HCT116 (cell line): ENCODE measurements around the gene SLC22A7. TPM values are rescaled to one million over a fixed set of nuclear protein-coding genes. Genes with fewer than 3 reads are reported as not detected.

Source experiments
- ATAC-seq: fragments of 200-7000 bp; cut with Tn5 transposase; 2 replicates; pipeline ENCODE4 v1.9.1; 2020; ENCODE audit warnings: mild to moderate bottlenecking, moderate library complexity
- BruUV-seq: library from RNA; stranded (reverse); fragments of 400-500 nt; replicated peaks from 2 replicates; lab custom pipeline; 2021; lab: Mats Ljungman, UMichigan
- CTCF ChIA-PET: fragments of 300-600 bp; sonication (Branson Sonifier 250); formaldehyde crosslinking; loops from one replicate; lab custom pipeline; 2021; ENCODE audit warnings: antibody characterized with exemption; lab: Charles Lee
- POLR2A ChIA-PET: fragments of 300-600, 350-600 bp; sonication (Branson Sonifier 250); formaldehyde crosslinking; loops from one replicate; lab custom pipeline; 2021; ENCODE audit warnings: antibody characterized with exemption; lab: Charles Lee
- RAD21 ChIA-PET, 2 experiments: fragments of 300-600 bp; sonication (Branson Sonifier 250); formaldehyde crosslinking; loops; one replicate each; lab custom pipeline; 2023; ENCODE audit warnings: low total read pairs in 2 of 2; ENCODE audit not compliant: uncharacterized antibody in 2 of 2, unreplicated experiment in 2 of 2, low non-redundant PET in 1 of 2; lab: Charles Lee
- DNase-seq: peaks from one replicate; pipeline ENCODE4 v3.0.0-alpha.2; 2010; ENCODE audit warnings: low read depth, low spot score
- H2AFZ ChIP-seq: fragments of 200-600 bp; shearing (Covaris generic), sonication (generic); 2 replicates; pipeline ENCODE4 v1.6.1; 2017; ENCODE audit warnings: low read depth, mixed run types, mixed read lengths, antibody characterized with exemption, low read length; ENCODE audit not compliant: poor library complexity, severe bottlenecking
- H3K27ac ChIP-seq: 2 replicates; pipeline ENCODE4 v1.5.1; 2012; ENCODE audit warnings: low read depth, low read length
- H3K27me3 ChIP-seq: fragments of 200-600 bp; sonication (generic); 2 replicates; pipeline ENCODE4 v1.6.1; 2016; ENCODE audit warnings: mixed run types, low read length, mixed read lengths; ENCODE audit not compliant: insufficient read depth
- H3K36me3 ChIP-seq, 2 experiments: fragments of 200-500 bp in 1 of 2; fragments of 200-600 bp in 1 of 2; sonication (Bioruptor generic) in 1 of 2; sonication (generic) in 1 of 2; 2 replicates each; pipeline versions ENCODE4 v1.5.1 to v1.6.1; 2014 to 2016; ENCODE audit warnings: low read length in 2 of 2, inconsistent platforms in 1 of 2, mixed read lengths in 1 of 2, mixed run types in 1 of 2; ENCODE audit not compliant: insufficient read depth in 2 of 2, control insufficient read depth in 1 of 2
- H3K4me1 ChIP-seq, 2 experiments: fragments of 200-600 bp in 1 of 2; sonication (generic) in 1 of 2; 2 replicates each; pipeline versions ENCODE4 v1.5.1 to v1.6.1; 2012 to 2017; ENCODE audit warnings: low read length in 2 of 2, inconsistent platforms in 1 of 2, mild to moderate bottlenecking in 1 of 2, mixed read lengths in 1 of 2, mixed run types in 1 of 2, moderate library complexity in 1 of 2; ENCODE audit not compliant: insufficient read depth in 2 of 2, control insufficient read depth in 1 of 2
- H3K4me2 ChIP-seq: fragments of 200-600 bp; sonication (generic); 2 replicates; pipeline ENCODE4 v1.6.1; 2017; ENCODE audit warnings: mixed run types, low read length, mixed read lengths
- H3K4me3 ChIP-seq, 2 experiments: fragments of 200-600 bp in 1 of 2; sonication (generic) in 1 of 2; replicated peaks in 1 of 2; 2 replicates each; pipeline ENCODE4 v1.5.1; 2011 to 2016; ENCODE audit warnings: low read length in 2 of 2, control low read depth in 1 of 2, low read depth in 1 of 2, mild to moderate bottlenecking in 1 of 2, mixed read lengths in 1 of 2, mixed run types in 1 of 2
- H3K79me2 ChIP-seq: fragments of 200-600 bp; sonication (generic); 2 replicates; pipeline ENCODE4 v1.6.1; 2017; ENCODE audit warnings: mild to moderate bottlenecking, mixed run types, low read length, moderate library complexity, mixed read lengths; ENCODE audit not compliant: insufficient read depth
- H3K9ac ChIP-seq: fragments of 200-600 bp; sonication (generic); 2 replicates; pipeline ENCODE4 v1.6.1; 2016; ENCODE audit warnings: low read length, mixed read lengths
- H3K9me2 ChIP-seq: fragments of 200-600 bp; sonication (generic), shearing (Covaris generic); 2 replicates; pipeline ENCODE4 v1.6.1; 2017; ENCODE audit warnings: mixed run types, mild to moderate bottlenecking, moderate library complexity; ENCODE audit not compliant: insufficient read depth
- H3K9me3 ChIP-seq, 2 experiments: fragments of 200-500 bp in 1 of 2; fragments of 200-600 bp in 1 of 2; sonication (Bioruptor generic) in 1 of 2; sonication (generic) in 1 of 2; 2 replicates each; pipeline ENCODE4 v1.6.1; 2014 to 2017; ENCODE audit warnings: low read length in 2 of 2, mixed read lengths in 2 of 2, inconsistent platforms in 1 of 2, low read depth in 1 of 2, mild to moderate bottlenecking in 1 of 2, mixed run types in 1 of 2, moderate library complexity in 1 of 2; ENCODE audit not compliant: control insufficient read depth in 1 of 2, insufficient read depth in 1 of 2
- H4K20me1 ChIP-seq: fragments of 200-600 bp; sonication (generic), shearing (Covaris generic); 2 replicates; pipeline ENCODE4 v1.6.1; 2017; ENCODE audit warnings: mixed run types, mild to moderate bottlenecking, moderate library complexity; ENCODE audit not compliant: insufficient read depth
- CBX3 ChIP-seq: IDR thresholded peaks from 2 replicates; pipeline ENCODE4 v1.6.1; 2012; ENCODE audit warnings: low read depth
- CEBPB ChIP-seq: IDR thresholded peaks from 2 replicates; pipeline ENCODE4 v1.6.1; 2012; ENCODE audit warnings: low read depth
- CTCF ChIP-seq, 3 experiments: fragments of 200-600 bp in 1 of 3; sonication (generic) in 1 of 3; IDR thresholded peaks in 2 of 3; conservative IDR thresholded peaks in 1 of 3; 2 replicates each; pipeline ENCODE4 v1.5.1; 2012 to 2017; ENCODE audit warnings: low read depth in 2 of 3, low read length in 2 of 3, antibody characterized with exemption in 1 of 3, borderline replicate concordance in 1 of 3, control low read depth in 1 of 3, mild to moderate bottlenecking in 1 of 3, mixed read lengths in 1 of 3, mixed run types in 1 of 3, moderate library complexity in 1 of 3; ENCODE audit not compliant: insufficient read depth in 1 of 3
- ELF1 ChIP-seq: IDR thresholded peaks from 2 replicates; pipeline ENCODE4 v1.6.1; 2012; ENCODE audit warnings: low read depth, borderline replicate concordance
- EZH2 ChIP-seq: fragments of 200-600 bp; sonication (generic); IDR thresholded peaks from 2 replicates; pipeline ENCODE4 v1.6.1; 2017; ENCODE audit warnings: antibody characterized with exemption, mixed run types
- EZH2phosphoT487 ChIP-seq: fragments of 200-600 bp; IDR thresholded peaks from 2 replicates; pipeline ENCODE4 v1.6.1; 2018; ENCODE audit warnings: antibody characterized with exemption, borderline replicate concordance
- FOSL1 ChIP-seq: IDR thresholded peaks from 2 replicates; pipeline ENCODE4 v1.6.1; 2012; ENCODE audit warnings: low read depth
- JUND ChIP-seq: IDR thresholded peaks from 2 replicates; pipeline ENCODE4 v1.6.1; 2012
- MAX ChIP-seq: IDR thresholded peaks from 2 replicates; pipeline ENCODE4 v1.6.1; 2012
- POLR2AphosphoS5 ChIP-seq: IDR thresholded peaks from 2 replicates; pipeline ENCODE4 v1.6.1; 2011; ENCODE audit warnings: mild to moderate bottlenecking, low read depth, low read length, moderate library complexity
- SIN3A ChIP-seq: IDR thresholded peaks from 2 replicates; pipeline ENCODE4 v1.6.1; 2012; ENCODE audit warnings: low read depth
- SP1 ChIP-seq: IDR thresholded peaks from 2 replicates; pipeline ENCODE4 v1.6.1; 2012; ENCODE audit warnings: low read depth
- SRF ChIP-seq: IDR thresholded peaks from 2 replicates; pipeline ENCODE4 v1.6.1; 2012; ENCODE audit warnings: low read depth
- YY1 ChIP-seq: IDR thresholded peaks from 2 replicates; pipeline ENCODE4 v1.6.1; 2011; ENCODE audit warnings: low read length, low read depth, moderate library complexity, mild to moderate bottlenecking; ENCODE audit not compliant: insufficient replicate concordance; ENCODE audit errors: extremely low read depth
- ZFX ChIP-seq: fragments of 450-650 bp; IDR thresholded peaks from 2 replicates; pipeline ENCODE4 v1.6.1; 2017
- ZNF274 ChIP-seq: fragments of 200-500 bp; sonication (Bioruptor generic); IDR thresholded peaks from 2 replicates; pipeline ENCODE4 v1.6.1; 2014; ENCODE audit warnings: mild to moderate bottlenecking, low read depth, low read length, inconsistent platforms
- intact Hi-C: fragments of 100-400 bp; cut with micrococcal nuclease; formaldehyde crosslinking; loops from 2 replicates; pipeline ENCODE4 v1.10.0; 2022
- total RNA-seq: library from RNA; stranded (reverse); gene quantifications from one replicate; pipeline ENCODE4 v1.2.1, GENCODE V29; 2021; ENCODE audit not compliant: unreplicated experiment

The SLC22A7 gene
- total RNA-seq, 1 experiment from 2014 or later: not detected

GRCh38 chr6:43269273-43270007, 28.6 kb upstream of the SLC22A7 start:
- ChIA-PET CTCF (interaction anchor here (0.8 kb wide), 1 partner anchor 9 kb away, joined by 3 read pairs; no protein-coding TSS in a partner anchor), POLR2A (no interaction called here)
- no peaks in the 10 kb centered on the region for H3K79me2 ChIP-seq
- TF ChIP-seq SP1: no peak
- no peak for TF ChIP-seq EZH2
- no peak for TF ChIP-seq JUND
- TF ChIP-seq, all 23 proteins: peak for 0
- Histone ChIP-seq H3K27ac (no peak overlapping the region), H3K36me3 (no peaks in the 10 kb centered on the region), H3K9me2 (no peaks in the 10 kb centered on the region), H3K4me3 (no peak overlapping the region), H3K27me3 (no peaks in the 10 kb centered on the region), H3K9ac (no peak overlapping the region), H4K20me1 (no peaks in the 10 kb centered on the region), H3K4me1 (no peaks in the 10 kb centered on the region), H3K4me2 (no peak overlapping the region), H3K9me3 (no peaks in the 10 kb centered on the region), H2AFZ (no peak overlapping the region)
- ATAC-seq: no peak
- no TSS peak for BruUV-seq
- no peak for DNase-seq
- intact Hi-C loops: no loop called here
- RAD21 ChIA-PET: no interaction called here

GRCh38 chr6:43271103-43271815, 26.8 kb upstream of the SLC22A7 start:
- no peaks in the 10 kb centered on the region for H3K79me2 ChIP-seq
- RAD21 ChIA-PET: no interaction called here
- TF ChIP-seq EZH2phosphoT487 (no peak), CBX3 (no peak), ZNF274 (no peak), CTCF (IDR thresholded peaks at IDR 0.05 in 2 of 3, conservative IDR thresholded peaks at IDR 0.05 in 1 of 3; ENCODE audit: borderline replicate concordance in 1 of 3, insufficient read depth in 1 of 3, low read depth in 2 of 3, low read length in 2 of 3) (no peak), SRF (no peak), EZH2 (no peak), SIN3A (no peak), FOSL1 (no peak), ELF1 (no peak), YY1 (no peak), MAX (no peak), POLR2AphosphoS5 (no peak), ZFX (no peak), CEBPB (no peak)

More at GRCh38 chr6:43271103-43271815, 26.8 kb upstream of the SLC22A7 start:
- H2AFZ ChIP-seq: no peak overlapping the region
- DNase-seq (no peak), ATAC-seq (no peak)
- no peaks in the 10 kb centered on the region for H4K20me1 ChIP-seq
- ChIA-PET CTCF (no interaction called here), POLR2A (no interaction called here)
- no peaks in the 10 kb centered on the region for H3K9me3 ChIP-seq
- no peaks in the 10 kb centered on the region for H3K36me3 ChIP-seq
- no TSS peak for BruUV-seq
- H3K9ac ChIP-seq: no peak overlapping the region
- H3K4me3 ChIP-seq: no peak overlapping the region
- H3K4me1 ChIP-seq: no peaks in the 10 kb centered on the region
- no peaks in the 10 kb centered on the region for H3K27me3 ChIP-seq
- no peaks in the 10 kb centered on the region for H3K9me2 ChIP-seq
- H3K27ac ChIP-seq: no peak overlapping the region
- intact Hi-C loops: no loop called here
- no peak overlapping the region for H3K4me2 ChIP-seq
